Measurements from ENCODE around the gene NOP16. TPM values are rescaled to one million over a fixed set of nuclear protein-coding genes. Genes with fewer than 3 reads are reported as not detected.

NOP16 gene
- 17.7 and 24.6 TPM in 2 replicates for total RNA-seq

GRCh38 chr5:176388444-176389134 lies at the start of gene NOP16, which contains the start of gene HIGD2A:
NOP16 (minus strand) TSS chr5:176388598; CDS start chr5:176388539, 59 bp downstream.
HIGD2A (plus strand) TSS chr5:176388751; CDS start chr5:176388820, 69 bp downstream.

GRCh38 chr5:176415952-176416924 lies 27.8 kb upstream of the NOP16 start, which contains the start of gene CLTB:
CLTB (minus strand) TSS chr5:176416539; CDS start chr5:176416363, 176 bp downstream.

GRCh38 chr5:176365351-176366231 lies 22.8 kb downstream of the NOP16 start, which contains the start of gene ARL10:
ARL10 (plus strand) TSS chr5:176365487; CDS start chr5:176365564, 77 bp downstream.

GRCh38 chr5:176361437-176362232 lies 26.8 kb downstream of the NOP16 start, which contains the start of gene KIAA1191:
KIAA1191 (minus strand) TSS chr5:176361764; CDS start chr5:176359508, 2,256 bp downstream.

Other genes starting within 250 kb of the NOP16 start
- 2.9 and 4.7 TPM in 2 replicates for gene SIMC1, start 150.2 kb downstream of the NOP16 start, total RNA-seq
- 85.0 and 89.6 TPM in 2 replicates for gene KIAA1191, start 26.8 kb downstream of the NOP16 start, total RNA-seq
- gene ARL10, start 23.1 kb downstream of the NOP16 start, total RNA-seq, result 8.4 and 10.7 TPM in 2 replicates
- gene HIGD2A, start 153 bp upstream of the NOP16 start, total RNA-seq, result 31.1 and 42.0 TPM in 2 replicates
- 124 and 239 TPM in 2 replicates for gene CLTB, start 27.9 kb upstream of the NOP16 start, total RNA-seq
- gene FAF2, start 59.8 kb upstream of the NOP16 start, total RNA-seq, result 34.9 and 41.3 TPM in 2 replicates
- gene RNF44, start 148.8 kb upstream of the NOP16 start, total RNA-seq, result 5.3 and 5.8 TPM in 2 replicates
- gene CDHR2, start 160.7 kb upstream of the NOP16 start, total RNA-seq, result under 0.01 TPM in 1 of 2 replicates, not detected in the other
- gene GPRIN1, start 221.6 kb upstream of the NOP16 start, total RNA-seq, result 1.9 and 9.6 TPM in 2 replicates
- gene SNCB, start 241.9 kb upstream of the NOP16 start, total RNA-seq, result not detected in 2 replicates
- gene EIF4E1B, start 242.1 kb upstream of the NOP16 start, total RNA-seq, result not detected in 2 replicates

Data from tracheal epithelial cell (primary cell).